Activated T-cell treated with anti-CD3 and anti-CD28 coated beads for 4 hours (primary cell): ENCODE results near the gene ACSL1.

ENCODE experiments used
- DNase-seq: peaks from one replicate; pipeline ENCODE4 v3.0.0-alpha.2; 2020

Gene ACSL1, protein sequence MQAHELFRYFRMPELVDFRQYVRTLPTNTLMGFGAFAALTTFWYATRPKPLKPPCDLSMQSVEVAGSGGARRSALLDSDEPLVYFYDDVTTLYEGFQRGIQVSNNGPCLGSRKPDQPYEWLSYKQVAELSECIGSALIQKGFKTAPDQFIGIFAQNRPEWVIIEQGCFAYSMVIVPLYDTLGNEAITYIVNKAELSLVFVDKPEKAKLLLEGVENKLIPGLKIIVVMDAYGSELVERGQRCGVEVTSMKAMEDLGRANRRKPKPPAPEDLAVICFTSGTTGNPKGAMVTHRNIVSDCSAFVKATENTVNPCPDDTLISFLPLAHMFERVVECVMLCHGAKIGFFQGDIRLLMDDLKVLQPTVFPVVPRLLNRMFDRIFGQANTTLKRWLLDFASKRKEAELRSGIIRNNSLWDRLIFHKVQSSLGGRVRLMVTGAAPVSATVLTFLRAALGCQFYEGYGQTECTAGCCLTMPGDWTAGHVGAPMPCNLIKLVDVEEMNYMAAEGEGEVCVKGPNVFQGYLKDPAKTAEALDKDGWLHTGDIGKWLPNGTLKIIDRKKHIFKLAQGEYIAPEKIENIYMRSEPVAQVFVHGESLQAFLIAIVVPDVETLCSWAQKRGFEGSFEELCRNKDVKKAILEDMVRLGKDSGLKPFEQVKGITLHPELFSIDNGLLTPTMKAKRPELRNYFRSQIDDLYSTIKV

DNA sequence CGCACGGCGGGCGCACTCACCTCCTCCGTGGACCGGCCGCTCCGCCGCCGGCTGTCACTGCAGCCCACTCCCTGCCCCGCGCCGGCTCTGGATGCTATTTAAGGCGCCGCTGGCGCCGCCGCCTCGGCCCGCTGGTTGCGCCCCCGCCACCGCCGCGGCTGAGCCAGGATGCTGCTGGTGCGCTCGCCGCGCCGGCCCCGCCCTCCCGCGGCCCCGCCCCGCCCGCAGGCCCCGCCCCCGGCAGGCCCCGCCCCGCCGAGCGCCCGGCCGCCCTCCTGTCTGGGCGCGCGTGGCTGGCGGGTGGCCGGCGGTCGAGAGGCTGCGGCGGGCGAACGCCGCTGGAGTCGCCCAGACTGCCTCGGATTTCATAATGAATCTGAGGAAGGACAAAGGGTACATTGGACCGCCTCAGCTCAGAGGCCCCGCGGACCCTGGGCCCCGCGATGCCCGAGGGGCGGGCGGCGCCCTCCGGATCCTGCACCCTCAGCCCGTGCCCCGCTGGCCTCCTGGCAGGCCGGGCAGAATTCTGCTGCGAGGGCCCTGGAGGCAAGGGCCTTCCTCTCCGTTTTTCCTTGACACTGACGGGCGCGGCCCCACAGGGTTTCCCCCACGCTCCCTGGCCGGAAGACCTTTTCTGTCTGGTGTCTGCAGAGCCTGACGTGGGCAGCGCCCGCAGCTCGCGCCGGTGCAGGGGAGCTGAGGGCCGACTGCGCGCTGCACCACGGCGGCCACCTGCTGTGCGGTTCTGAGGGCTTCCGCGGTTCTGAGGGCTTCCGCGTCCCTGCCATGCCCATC is at the start of gene ACSL1:
Gene ACSL1 (minus strand): TSS at position 73 of the 795 bp plus-strand sequence. CDS start 22,454 bp downstream, outside the sequence.
- DNase-seq, result peak; percentile 66

GRCh38 chr4:184873054-184873453 is 47.3 kb upstream of the ACSL1 start:
- DNase-seq, result no peak

DNA sequence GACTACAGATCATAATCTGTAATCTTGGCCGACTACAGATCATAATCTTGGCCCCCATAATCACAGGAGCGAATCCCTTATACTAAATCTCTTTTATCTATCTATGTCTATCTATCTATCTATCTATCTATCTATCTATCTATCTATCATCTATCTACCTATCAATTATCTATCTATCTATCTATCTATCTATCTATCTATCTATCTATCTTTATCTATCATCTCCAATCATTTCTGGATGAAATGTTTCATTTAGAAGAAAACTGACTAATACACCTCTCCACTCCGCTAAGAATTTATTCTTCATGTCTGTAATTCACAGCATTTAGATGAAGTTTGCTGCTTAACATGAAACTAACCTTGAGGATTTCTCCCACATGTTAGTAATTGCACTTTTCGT is 45.0 kb upstream of the ACSL1 start:
- no peak for DNase-seq

GRCh38 chr4:184868623-184869022 is 42.9 kb upstream of the ACSL1 start:
- DNase-seq, result no peak

DNA sequence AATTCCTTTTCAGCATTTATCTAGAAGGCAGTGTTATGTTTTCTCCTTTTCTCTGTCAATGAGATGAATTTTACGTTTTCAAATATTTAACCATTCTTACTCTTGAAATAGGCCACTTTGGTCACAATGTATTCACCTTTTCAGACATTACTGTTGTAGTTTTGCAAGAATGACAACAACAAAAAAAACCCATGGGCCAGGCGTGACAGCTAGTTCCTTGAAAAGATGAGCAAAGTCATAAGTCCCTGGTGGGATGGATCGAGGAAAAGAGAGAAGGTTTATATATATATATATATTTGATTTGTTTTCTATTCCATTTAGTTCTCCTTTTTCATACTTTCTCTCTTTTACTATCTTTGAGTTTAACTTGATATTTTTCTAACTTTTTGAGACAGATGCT is 38.1 kb upstream of the ACSL1 start:
- DNase-seq, result no peak

DNA sequence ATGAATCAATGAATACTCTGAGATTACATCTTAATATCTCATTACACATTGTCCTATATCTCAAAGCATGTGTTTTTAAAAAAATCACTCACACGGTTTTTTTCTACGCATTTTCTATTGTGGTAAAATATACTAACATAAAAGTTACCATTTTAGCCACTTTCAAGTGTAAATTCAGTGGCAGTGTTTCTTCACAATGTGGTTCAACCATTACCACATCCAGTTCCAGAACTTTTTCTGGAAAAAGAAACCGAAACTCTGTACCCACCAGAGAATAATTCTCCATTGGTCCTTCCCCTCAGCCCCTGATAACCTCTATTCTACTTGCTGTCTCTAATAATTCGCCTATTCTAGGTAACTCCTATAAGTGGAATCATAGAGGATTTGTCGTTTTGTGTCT is 35.3 kb upstream of the ACSL1 start:
- no peak for DNase-seq

DNA sequence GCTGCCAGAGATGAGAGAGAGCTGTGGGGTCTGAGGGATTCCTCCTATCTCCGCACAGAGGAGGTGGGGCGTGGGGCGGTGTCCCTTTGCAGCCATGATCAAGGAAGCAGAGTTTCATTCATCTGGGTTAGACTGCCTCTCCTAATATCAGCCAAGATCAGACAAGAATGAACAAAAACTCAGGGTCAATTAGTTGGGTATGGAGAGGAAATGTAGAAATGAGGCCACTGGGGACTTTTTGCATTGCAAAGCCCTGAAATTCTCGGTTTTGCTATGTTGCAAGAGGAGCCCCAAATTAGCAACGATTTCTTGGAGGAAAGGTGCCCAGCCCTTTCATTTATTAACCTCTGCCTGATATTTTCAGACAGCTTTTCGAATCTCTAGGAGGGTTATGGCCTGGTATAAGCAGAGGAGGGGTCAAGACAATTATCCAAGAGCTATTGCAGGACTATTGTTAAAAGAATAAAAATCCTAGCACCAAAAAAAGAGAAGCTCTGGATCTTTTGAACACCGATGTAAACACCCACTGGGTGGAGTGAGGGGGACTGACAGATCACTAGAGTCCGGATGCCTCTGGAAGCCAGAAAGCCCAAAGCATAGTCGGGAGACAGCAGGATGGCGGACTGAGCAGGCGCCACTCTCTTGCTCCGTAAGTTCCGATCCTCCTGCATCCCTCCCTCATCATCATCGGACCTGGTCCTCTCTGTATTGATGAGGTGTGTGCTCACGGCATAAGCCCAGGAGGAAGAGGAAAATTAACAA is 34.4 kb upstream of the ACSL1 start:
- no peak for DNase-seq

- DNase-seq, result no peak
These were observed 31.8 kb upstream of the ACSL1 start for GRCh38 chr4:184857441-184858121.

DNA sequence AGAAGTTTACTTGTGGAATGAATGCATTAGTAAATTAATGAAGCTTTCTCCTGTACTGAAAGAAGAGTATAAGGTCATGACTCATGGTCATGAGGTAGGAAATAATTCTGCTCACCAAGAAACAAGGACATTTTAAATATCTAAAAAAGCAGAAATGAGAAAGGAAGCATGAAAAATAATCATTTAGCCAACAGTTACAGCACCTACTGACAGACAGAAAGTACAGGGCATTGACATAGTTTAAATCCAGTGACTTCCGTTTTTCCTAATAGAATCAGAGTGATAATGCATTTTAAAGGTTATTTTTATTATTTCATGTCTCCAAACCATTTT is 30.5 kb upstream of the ACSL1 start:
- no peak for DNase-seq

DNA sequence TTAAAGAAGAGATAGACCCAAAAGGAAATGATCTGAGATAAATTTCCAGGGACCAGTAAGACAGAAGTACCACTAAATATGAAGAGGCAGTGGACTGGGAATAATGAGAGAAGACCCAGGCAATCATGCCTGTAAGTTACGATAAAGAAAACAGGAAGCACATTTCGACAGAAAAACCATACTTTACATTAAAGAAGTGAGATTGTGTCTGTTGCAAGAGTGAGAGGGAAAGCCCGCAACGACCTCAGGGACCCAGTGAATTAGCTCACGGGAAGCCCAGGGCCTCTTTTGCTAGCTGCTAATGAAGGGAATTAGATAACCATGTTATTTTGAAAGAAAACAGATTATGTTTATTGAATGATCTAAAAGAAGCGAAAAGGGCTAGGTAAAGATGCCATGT is 28.9 kb upstream of the ACSL1 start:
- no peak for DNase-seq

GRCh38 chr4:184853436-184853835 is 27.7 kb upstream of the ACSL1 start:
- DNase-seq, result no peak

GRCh38 chr4:184851886-184852285 is 26.1 kb upstream of the ACSL1 start:
- no peak for DNase-seq

GRCh38 chr4:184851200-184851541 is 25.4 kb upstream of the ACSL1 start:
- no peak for DNase-seq

GRCh38 chr4:184850431-184851199 is 24.8 kb upstream of the ACSL1 start:
- no peak for DNase-seq

- DNase-seq, result no peak
These were observed 24.2 kb upstream of the ACSL1 start for GRCh38 chr4:184850018-184850417.

GRCh38 chr4:184849185-184849584 is 23.4 kb upstream of the ACSL1 start:
- no peak for DNase-seq

GRCh38 chr4:184848510-184848909 is 22.7 kb upstream of the ACSL1 start:
- DNase-seq, result no peak

GRCh38 chr4:184846531-184846930 is 20.8 kb upstream of the ACSL1 start:
- no peak for DNase-seq

DNA sequence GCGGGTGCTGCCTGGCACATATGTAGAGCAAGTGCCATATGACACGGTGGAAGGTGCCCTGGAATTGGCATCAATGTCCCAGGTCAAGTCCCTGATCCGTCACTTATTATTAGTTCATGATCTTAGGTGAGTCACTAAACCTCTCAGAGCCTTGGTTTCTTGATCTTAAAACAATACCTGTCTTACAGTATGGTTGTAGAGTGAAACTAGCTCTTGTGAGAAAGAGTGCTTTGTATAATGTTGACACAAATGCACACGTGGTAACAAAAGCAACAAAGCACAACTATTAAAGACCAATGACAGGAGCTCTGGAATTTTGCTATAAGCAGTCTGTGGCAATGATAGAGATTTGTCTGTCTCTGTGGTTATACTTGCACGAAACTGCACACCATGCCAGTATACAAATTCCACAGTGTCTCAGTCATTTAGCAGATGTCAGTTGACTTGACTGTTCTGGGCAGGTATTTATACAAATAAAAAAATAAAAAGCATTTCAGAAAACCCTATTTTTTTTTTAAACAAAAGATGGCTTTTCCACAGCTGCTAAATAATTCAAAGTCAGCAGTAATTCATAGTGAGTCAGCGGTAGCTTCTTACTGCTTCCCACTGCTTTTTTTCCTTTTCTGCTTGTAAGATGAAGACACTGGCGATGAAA is 19.7 kb upstream of the ACSL1 start:
- DNase-seq, result no peak

- DNase-seq, result no peak
These were observed 19.0 kb upstream of the ACSL1 start for GRCh38 chr4:184844742-184845141.

GRCh38 chr4:184843984-184844554 is 18.3 kb upstream of the ACSL1 start:
- DNase-seq, result no peak
